GM18861 (cell line): ENCODE measurements around the gene CYB5R3.

Experiments used
- ATAC-seq: cut with Tn5 transposase; IDR thresholded peaks from one replicate; pipeline ENCODE4 v1.9.1; 2021; ENCODE audit not compliant: unreplicated experiment

Gene CYB5R3

DNA sequence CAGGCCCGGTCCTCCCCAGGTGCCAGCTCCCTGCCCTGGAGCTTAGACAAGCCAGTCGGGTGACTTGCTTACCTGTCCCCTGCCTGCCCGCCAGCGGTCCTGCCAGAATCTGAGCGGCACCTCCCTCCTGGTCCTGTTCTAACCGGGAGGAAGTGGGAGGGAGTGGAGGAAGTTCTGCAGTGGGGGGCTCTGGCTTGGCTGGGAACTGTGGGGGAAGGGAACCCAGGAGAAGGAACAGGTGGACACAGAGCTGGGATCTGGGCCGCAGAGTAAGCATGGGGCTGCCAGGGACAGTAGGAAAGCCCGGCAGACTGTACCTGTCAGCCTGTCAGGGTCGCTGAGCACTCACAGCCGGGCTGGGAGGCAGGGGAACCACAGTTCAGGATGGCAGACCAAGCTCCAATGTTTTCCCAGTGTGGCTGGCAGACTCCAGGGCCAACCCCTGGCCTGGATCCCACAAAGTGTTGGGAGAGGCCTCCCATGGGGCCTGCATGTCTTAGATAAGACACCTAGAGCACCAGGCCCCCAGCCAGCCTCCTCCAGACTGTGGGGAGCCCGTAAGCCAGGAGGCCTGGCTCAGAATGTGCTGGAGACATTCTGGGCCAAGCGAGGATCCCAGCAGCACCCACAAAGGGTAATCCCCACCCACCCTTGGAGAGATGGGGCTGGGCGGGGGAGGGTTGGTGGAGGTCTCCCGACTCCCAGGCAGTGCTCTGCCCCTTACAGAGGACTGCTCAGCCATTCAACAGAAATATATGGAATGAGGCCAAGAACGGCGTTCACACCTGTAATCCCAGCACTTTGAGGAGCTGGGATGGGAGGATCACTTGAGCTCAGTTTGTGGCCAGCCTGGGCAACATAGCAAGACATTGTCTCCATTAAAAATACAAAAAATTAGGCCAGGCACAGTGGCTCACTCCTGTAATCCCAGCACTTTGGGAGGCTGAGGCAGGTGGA lies 2.3 kb downstream of the CYB5R3 start:
- ATAC-seq = no peak

- no peak for ATAC-seq
Observed at GRCh38 chr22:42645938-42646568, 3.1 kb downstream of the CYB5R3 start.

DNA sequence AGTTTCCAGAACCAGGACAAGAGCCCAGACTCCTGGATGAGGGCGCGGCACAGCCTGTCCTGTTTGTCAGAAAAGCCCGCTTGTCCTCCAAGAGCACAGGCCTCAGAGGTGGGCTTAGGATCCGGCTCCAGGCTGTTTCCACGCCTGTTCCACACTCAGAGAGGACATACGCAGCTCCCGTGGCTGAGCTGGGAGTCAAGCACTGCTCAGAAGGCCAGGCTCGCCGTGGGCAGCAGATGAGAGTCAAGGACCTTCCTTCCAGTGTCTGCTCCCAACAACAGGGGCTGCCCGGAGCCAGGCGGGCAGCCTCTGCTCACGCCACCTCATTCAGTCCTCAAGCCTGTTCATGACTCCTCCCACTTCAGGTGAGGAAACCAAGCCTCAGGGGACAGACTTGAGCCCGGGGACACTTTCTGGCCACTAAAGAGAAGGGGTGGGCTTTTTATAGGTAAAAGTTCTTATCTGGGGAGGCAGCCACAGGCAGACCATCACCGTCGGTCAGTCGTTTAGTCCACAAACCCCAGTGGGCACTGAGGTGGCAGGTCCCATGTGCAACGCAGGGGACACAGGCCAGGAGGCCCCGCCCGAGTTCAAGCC lies 3.8 kb downstream of the CYB5R3 start:
- ATAC-seq = no peak

DNA sequence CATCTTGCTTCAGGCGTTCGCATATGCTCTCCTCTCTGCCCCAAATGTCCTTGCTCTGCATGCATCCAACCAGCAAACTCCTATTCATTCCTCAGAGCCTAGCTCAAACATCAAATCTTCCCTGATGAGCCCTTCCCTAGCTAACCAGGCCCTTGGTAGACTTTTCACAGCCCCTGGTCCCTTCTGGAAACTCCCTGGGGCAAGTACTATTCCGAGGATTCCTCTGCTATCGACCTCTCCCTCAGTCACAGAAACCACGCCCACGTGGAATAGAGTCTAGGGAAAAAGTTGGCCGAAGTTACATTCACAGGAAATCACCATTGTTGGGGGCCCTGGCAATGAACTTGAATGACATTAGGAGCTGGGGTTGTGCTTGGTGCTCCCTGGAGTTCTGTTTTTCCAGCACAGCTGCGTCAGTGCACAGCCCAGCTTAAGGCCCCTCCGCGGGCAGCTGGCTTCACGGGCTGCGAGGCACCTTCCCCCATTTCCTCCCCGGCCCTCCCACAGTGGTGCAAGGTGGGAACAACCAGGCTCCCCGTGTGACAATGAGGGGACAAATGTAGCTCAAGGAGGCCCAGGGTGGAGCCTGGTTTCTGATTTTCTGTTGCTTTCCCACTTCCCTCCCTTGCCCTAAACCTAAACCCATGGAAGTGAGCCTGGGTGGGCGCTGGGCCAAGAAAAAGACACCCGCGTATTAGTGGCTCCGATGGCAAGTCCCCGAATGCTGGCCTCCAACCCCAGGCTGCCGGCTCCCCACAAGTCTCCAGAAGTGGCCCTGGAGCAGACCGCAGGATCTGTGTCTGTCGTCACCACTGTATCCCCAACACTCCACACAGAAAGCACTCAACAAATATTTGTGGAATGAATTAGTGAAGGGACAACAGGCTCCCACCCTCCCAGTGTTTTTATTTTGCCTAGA lies 4.5 kb downstream of the CYB5R3 start:
- no peak for ATAC-seq

- ATAC-seq = no peak
Observed at GRCh38 chr22:42643634-42644421, 5.4 kb downstream of the CYB5R3 start.

DNA sequence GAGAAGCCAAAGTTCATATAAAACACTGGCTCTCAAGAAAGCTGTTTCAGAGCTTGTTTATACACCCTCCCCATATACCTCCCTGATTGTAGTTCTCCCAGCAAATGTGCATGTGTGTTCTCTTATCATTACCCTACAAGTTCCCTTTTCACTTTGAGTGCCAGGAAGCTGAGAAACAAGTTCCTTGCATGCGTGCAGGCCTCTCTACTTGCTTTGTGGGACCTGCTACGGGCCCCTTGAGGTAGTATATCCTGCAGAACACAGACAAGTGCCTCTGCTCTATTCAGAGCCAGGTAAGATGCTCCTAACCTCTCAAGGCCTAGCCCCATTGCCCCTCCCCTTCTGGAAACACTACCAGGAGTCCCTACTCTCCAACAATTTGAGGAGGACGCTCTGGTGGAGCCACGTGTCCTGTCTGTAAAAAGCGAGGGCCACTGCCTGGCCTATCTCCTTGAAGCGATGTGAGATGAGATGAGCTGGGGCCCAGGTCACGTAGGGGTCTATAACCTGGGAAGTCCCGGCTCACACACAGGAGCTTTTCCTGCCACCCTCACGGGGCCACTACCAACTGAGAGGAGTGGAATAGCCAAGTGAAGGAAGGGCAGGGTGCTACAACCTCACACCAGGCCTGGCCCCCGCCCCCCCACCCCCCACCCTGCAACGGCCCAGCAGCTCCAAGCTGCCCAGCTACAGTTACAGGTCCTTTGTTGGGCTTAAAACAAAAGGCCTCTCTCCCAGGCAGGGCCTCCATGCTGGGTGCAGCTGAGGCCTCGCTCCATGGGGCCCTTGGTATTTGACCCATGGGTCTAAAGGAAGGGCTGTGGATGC lies 6.2 kb downstream of the CYB5R3 start:
- ATAC-seq = no peak

- no peak for ATAC-seq
Observed at GRCh38 chr22:42641801-42642413, 7.3 kb downstream of the CYB5R3 start.

DNA sequence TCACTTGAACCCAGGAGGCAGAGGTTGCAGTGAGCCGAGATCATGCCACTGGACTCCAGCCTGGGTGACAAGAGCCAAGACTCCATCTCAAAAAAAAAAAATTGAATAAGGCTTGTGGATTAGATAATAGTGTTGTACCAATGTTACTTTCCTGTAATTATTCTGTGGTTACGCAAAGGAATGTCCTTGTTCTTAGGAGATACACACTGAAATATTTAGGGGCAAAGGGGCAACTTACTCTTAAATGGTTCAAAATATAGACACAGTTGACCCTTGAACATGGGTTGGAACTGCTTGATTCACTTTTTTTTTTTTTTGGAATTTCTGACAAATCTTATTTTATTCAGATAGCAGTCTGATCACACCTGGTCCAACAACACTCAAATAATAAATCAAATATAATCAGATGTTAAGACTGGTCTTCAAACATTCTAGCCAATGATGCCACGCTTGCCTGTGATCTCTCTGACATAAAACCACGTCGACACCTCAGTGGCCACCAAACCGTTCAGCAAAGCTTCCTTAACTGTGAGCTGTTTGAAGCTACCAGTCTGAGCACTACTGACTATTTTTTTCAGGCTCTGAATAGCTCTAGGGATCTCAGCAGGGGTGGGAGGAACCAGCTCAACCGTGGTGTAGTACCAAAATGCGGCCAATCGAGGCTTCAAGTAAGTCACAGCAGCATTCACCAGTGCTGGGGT lies 9.5 kb downstream of the CYB5R3 start:
- ATAC-seq = no peak

- no peak for ATAC-seq
Observed at GRCh38 chr22:42637555-42637954, 11.6 kb downstream of the CYB5R3 start.

DNA sequence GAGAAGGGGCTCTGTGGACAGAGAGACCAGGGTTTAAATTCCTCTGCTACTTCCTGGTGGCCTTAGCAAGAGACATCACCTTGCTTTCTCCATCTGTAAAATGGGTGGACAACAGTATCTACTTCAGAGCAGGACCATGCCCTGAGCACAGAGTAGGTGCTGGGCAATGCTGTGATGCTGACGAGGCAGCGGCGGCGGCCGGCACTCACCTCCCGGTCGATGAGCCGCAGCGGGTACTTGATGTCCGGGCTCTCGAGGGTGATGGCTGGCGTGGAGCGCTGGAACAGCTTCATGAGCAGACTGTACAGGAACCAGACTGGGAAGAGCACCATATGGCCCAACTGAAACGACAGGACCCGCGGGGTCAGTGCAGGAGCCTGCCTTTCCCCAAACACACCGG lies 12.7 kb downstream of the CYB5R3 start:
- ATAC-seq = no peak

DNA sequence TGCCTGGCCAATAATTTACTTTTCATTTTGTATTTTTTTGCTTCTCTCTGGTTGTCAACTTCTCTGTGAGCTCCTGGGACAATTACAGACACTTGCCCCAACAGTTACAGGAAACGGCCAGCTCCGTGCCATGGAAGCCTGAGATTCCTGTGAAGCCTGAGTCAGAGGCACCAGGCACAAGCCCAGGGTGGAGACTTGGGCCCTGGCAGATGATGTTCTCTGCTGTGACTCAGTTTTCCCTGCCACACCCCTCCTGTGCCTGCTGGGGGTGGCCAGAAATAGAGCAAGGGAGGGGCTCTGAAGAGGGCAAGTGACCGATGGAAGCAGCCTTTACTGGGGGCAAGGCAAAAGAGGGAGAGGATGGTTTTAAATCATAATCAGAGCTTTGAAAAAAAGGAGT lies 13.7 kb downstream of the CYB5R3 start:
- ATAC-seq = no peak

DNA sequence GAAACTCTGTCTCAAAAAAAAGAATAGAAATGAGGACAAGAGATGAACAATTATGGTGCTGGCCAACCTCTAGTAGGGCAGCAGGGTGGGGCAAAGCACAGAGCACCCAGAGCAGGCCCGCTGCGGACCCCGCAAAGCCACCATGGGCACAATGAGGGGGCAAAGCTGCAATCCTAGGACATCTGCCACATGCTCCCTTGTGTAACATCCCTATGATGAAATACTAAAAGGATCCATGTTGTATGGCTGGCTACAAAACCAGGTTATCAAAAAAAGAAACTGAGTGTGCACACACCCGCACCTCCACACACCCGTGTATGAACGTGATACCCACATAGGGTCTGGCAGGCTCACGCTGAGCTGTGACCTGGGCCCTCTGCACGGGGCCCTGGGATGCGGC lies 16.2 kb downstream of the CYB5R3 start:
- ATAC-seq = no peak

- ATAC-seq = no peak
Observed at GRCh38 chr22:42632096-42632495, 17.1 kb downstream of the CYB5R3 start.

DNA sequence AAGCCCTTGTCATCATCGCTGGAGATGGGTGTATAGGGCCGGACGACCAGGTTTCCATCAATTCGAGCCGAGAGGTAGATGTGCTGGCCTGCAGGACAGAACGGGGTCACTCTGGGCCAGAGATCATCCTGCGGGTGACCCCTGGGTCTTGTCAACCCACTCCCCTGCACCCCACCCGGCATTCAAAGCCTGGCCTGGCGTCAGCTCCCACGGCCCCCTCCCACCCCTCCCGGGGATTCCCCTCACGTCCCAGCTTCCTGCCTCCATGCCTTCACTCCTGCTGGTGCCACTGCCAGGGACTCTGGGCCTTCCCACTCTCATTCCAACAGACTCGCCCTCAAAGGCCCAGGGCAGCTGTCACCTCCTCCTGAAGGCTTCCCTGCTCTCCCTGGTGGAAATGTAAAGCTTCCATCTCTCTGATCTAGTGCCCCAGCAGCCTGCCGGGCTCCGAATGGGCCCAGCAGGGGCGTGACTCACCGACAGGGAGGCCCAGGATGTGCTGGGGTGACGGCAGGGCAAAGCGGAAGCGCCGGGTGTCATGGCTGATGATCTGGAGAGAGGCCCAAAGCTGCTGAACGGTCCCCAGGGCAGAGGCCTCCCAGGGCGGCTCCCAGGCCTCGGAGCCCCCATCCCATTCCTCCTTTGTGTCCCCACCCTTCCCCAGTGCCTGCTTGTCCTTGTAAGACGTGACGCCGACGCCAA lies 18.1 kb downstream of the CYB5R3 start:
- no peak for ATAC-seq

GRCh38 chr22:42630211-42630610 lies 19.0 kb downstream of the CYB5R3 start:
- no peak for ATAC-seq

GRCh38 chr22:42627981-42628380 lies 21.2 kb downstream of the CYB5R3 start:
- ATAC-seq = no peak

- no peak for ATAC-seq
Observed at GRCh38 chr22:42626951-42627625, 22.1 kb downstream of the CYB5R3 start.
